HCT116 (cell line): ENCODE measurements around the gene ADAM11. TPM values are rescaled to one million over a fixed set of nuclear protein-coding genes. Genes with fewer than 3 reads are reported as not detected.

Experiments used
- ATAC-seq: fragments of 200-7000 bp; cut with Tn5 transposase; 2 replicates; pipeline ENCODE4 v1.9.1; 2020; ENCODE audit warnings: mild to moderate bottlenecking, moderate library complexity
- BruUV-seq: library from RNA; stranded (reverse); fragments of 400-500 nt; replicated peaks from 2 replicates; lab custom pipeline; 2021; lab: Mats Ljungman, UMichigan
- CTCF ChIA-PET: fragments of 300-600 bp; sonication (Branson Sonifier 250); formaldehyde crosslinking; loops from one replicate; lab custom pipeline; 2021; ENCODE audit warnings: antibody characterized with exemption; lab: Charles Lee
- POLR2A ChIA-PET: fragments of 300-600, 350-600 bp; sonication (Branson Sonifier 250); formaldehyde crosslinking; loops from one replicate; lab custom pipeline; 2021; ENCODE audit warnings: antibody characterized with exemption; lab: Charles Lee
- RAD21 ChIA-PET, 2 experiments: fragments of 300-600 bp; sonication (Branson Sonifier 250); formaldehyde crosslinking; loops; one replicate each; lab custom pipeline; 2023; ENCODE audit warnings: low total read pairs in 2 of 2; ENCODE audit not compliant: uncharacterized antibody in 2 of 2, unreplicated experiment in 2 of 2, low non-redundant PET in 1 of 2; lab: Charles Lee
- DNase-seq: peaks from one replicate; pipeline ENCODE4 v3.0.0-alpha.2; 2010; ENCODE audit warnings: low read depth, low spot score
- H2AFZ ChIP-seq: fragments of 200-600 bp; shearing (Covaris generic), sonication (generic); 2 replicates; pipeline ENCODE4 v1.6.1; 2017; ENCODE audit warnings: low read depth, mixed run types, mixed read lengths, antibody characterized with exemption, low read length; ENCODE audit not compliant: poor library complexity, severe bottlenecking
- H3K27ac ChIP-seq: 2 replicates; pipeline ENCODE4 v1.5.1; 2012; ENCODE audit warnings: low read depth, low read length
- H3K27me3 ChIP-seq: fragments of 200-600 bp; sonication (generic); 2 replicates; pipeline ENCODE4 v1.6.1; 2016; ENCODE audit warnings: mixed run types, low read length, mixed read lengths; ENCODE audit not compliant: insufficient read depth
- H3K36me3 ChIP-seq, 2 experiments: fragments of 200-500 bp in 1 of 2; fragments of 200-600 bp in 1 of 2; sonication (Bioruptor generic) in 1 of 2; sonication (generic) in 1 of 2; 2 replicates each; pipeline versions ENCODE4 v1.5.1 to v1.6.1; 2014 to 2016; ENCODE audit warnings: low read length in 2 of 2, inconsistent platforms in 1 of 2, mixed read lengths in 1 of 2, mixed run types in 1 of 2; ENCODE audit not compliant: insufficient read depth in 2 of 2, control insufficient read depth in 1 of 2
- H3K4me1 ChIP-seq, 2 experiments: fragments of 200-600 bp in 1 of 2; sonication (generic) in 1 of 2; 2 replicates each; pipeline versions ENCODE4 v1.5.1 to v1.6.1; 2012 to 2017; ENCODE audit warnings: low read length in 2 of 2, inconsistent platforms in 1 of 2, mild to moderate bottlenecking in 1 of 2, mixed read lengths in 1 of 2, mixed run types in 1 of 2, moderate library complexity in 1 of 2; ENCODE audit not compliant: insufficient read depth in 2 of 2, control insufficient read depth in 1 of 2
- H3K4me2 ChIP-seq: fragments of 200-600 bp; sonication (generic); 2 replicates; pipeline ENCODE4 v1.6.1; 2017; ENCODE audit warnings: mixed run types, low read length, mixed read lengths
- H3K4me3 ChIP-seq, 2 experiments: fragments of 200-600 bp in 1 of 2; sonication (generic) in 1 of 2; replicated peaks in 1 of 2; 2 replicates each; pipeline ENCODE4 v1.5.1; 2011 to 2016; ENCODE audit warnings: low read length in 2 of 2, control low read depth in 1 of 2, low read depth in 1 of 2, mild to moderate bottlenecking in 1 of 2, mixed read lengths in 1 of 2, mixed run types in 1 of 2
- H3K79me2 ChIP-seq: fragments of 200-600 bp; sonication (generic); 2 replicates; pipeline ENCODE4 v1.6.1; 2017; ENCODE audit warnings: mild to moderate bottlenecking, mixed run types, low read length, moderate library complexity, mixed read lengths; ENCODE audit not compliant: insufficient read depth
- H3K9ac ChIP-seq: fragments of 200-600 bp; sonication (generic); 2 replicates; pipeline ENCODE4 v1.6.1; 2016; ENCODE audit warnings: low read length, mixed read lengths
- H3K9me2 ChIP-seq: fragments of 200-600 bp; sonication (generic), shearing (Covaris generic); 2 replicates; pipeline ENCODE4 v1.6.1; 2017; ENCODE audit warnings: mixed run types, mild to moderate bottlenecking, moderate library complexity; ENCODE audit not compliant: insufficient read depth
- H3K9me3 ChIP-seq, 2 experiments: fragments of 200-500 bp in 1 of 2; fragments of 200-600 bp in 1 of 2; sonication (Bioruptor generic) in 1 of 2; sonication (generic) in 1 of 2; 2 replicates each; pipeline ENCODE4 v1.6.1; 2014 to 2017; ENCODE audit warnings: low read length in 2 of 2, mixed read lengths in 2 of 2, inconsistent platforms in 1 of 2, low read depth in 1 of 2, mild to moderate bottlenecking in 1 of 2, mixed run types in 1 of 2, moderate library complexity in 1 of 2; ENCODE audit not compliant: control insufficient read depth in 1 of 2, insufficient read depth in 1 of 2
- H4K20me1 ChIP-seq: fragments of 200-600 bp; sonication (generic), shearing (Covaris generic); 2 replicates; pipeline ENCODE4 v1.6.1; 2017; ENCODE audit warnings: mixed run types, mild to moderate bottlenecking, moderate library complexity; ENCODE audit not compliant: insufficient read depth
- CEBPB ChIP-seq: IDR thresholded peaks from 2 replicates; pipeline ENCODE4 v1.6.1; 2012; ENCODE audit warnings: low read depth
- EGR1 ChIP-seq: IDR thresholded peaks from 2 replicates; pipeline ENCODE4 v1.6.1; 2012; ENCODE audit warnings: low read depth
- EZH2 ChIP-seq: fragments of 200-600 bp; sonication (generic); IDR thresholded peaks from 2 replicates; pipeline ENCODE4 v1.6.1; 2017; ENCODE audit warnings: antibody characterized with exemption, mixed run types
- FOSL1 ChIP-seq: IDR thresholded peaks from 2 replicates; pipeline ENCODE4 v1.6.1; 2012; ENCODE audit warnings: low read depth
- SIN3A ChIP-seq: IDR thresholded peaks from 2 replicates; pipeline ENCODE4 v1.6.1; 2012; ENCODE audit warnings: low read depth
- YY1 ChIP-seq: IDR thresholded peaks from 2 replicates; pipeline ENCODE4 v1.6.1; 2011; ENCODE audit warnings: low read length, low read depth, moderate library complexity, mild to moderate bottlenecking; ENCODE audit not compliant: insufficient replicate concordance; ENCODE audit errors: extremely low read depth
- ZFX ChIP-seq: fragments of 450-650 bp; IDR thresholded peaks from 2 replicates; pipeline ENCODE4 v1.6.1; 2017
- intact Hi-C: fragments of 100-400 bp; cut with micrococcal nuclease; formaldehyde crosslinking; loops from 2 replicates; pipeline ENCODE4 v1.10.0; 2022
- total RNA-seq: library from RNA; stranded (reverse); gene quantifications from one replicate; pipeline ENCODE4 v1.2.1, GENCODE V29; 2021; ENCODE audit not compliant: unreplicated experiment
- TF ChIP-seq, protein P1 (sequence below): IDR thresholded peaks from 2 replicates; pipeline ENCODE4 v1.6.1; 2012; ENCODE audit warnings: low read depth
- TF ChIP-seq, protein P2 (sequence below), 3 experiments: fragments of 200-600 bp in 1 of 3; sonication (generic) in 1 of 3; IDR thresholded peaks in 2 of 3; conservative IDR thresholded peaks in 1 of 3; 2 replicates each; pipeline ENCODE4 v1.5.1; 2012 to 2017; ENCODE audit warnings: low read depth in 2 of 3, low read length in 2 of 3, antibody characterized with exemption in 1 of 3, borderline replicate concordance in 1 of 3, control low read depth in 1 of 3, mild to moderate bottlenecking in 1 of 3, mixed read lengths in 1 of 3, mixed run types in 1 of 3, moderate library complexity in 1 of 3; ENCODE audit not compliant: insufficient read depth in 1 of 3
- TF ChIP-seq, protein P3 (sequence below): IDR thresholded peaks from 2 replicates; pipeline ENCODE4 v1.6.1; 2012

ADAM11 gene
- total RNA-seq, 1 experiment from 2014 or later, result 7.7 TPM

DNA sequence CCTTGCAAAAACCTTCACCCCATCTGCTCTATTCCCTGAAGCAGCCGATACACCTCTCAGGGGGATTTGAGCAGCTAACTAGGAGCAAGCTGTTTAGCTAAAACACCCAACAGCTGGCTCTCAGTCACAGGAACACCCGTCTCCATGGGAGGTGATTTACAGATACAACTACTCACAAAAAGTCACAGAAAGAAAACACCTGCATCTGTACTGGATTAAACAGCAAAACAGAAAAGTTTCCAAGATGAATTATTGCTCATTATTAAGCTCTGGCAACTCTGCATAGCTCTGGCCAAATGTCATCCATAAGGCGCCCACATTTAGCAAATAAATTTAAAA is 49.0 kb downstream of the ADAM11 start:
- ChIA-PET CTCF (interaction anchor here (1.0 kb wide), 1 partner anchor 28 kb away, joined by 4 read pairs; no protein-coding TSS in a partner anchor), POLR2A (no interaction called here)
- TF ChIP-seq YY1, result no peak
- TF ChIP-seq, protein P1, sequence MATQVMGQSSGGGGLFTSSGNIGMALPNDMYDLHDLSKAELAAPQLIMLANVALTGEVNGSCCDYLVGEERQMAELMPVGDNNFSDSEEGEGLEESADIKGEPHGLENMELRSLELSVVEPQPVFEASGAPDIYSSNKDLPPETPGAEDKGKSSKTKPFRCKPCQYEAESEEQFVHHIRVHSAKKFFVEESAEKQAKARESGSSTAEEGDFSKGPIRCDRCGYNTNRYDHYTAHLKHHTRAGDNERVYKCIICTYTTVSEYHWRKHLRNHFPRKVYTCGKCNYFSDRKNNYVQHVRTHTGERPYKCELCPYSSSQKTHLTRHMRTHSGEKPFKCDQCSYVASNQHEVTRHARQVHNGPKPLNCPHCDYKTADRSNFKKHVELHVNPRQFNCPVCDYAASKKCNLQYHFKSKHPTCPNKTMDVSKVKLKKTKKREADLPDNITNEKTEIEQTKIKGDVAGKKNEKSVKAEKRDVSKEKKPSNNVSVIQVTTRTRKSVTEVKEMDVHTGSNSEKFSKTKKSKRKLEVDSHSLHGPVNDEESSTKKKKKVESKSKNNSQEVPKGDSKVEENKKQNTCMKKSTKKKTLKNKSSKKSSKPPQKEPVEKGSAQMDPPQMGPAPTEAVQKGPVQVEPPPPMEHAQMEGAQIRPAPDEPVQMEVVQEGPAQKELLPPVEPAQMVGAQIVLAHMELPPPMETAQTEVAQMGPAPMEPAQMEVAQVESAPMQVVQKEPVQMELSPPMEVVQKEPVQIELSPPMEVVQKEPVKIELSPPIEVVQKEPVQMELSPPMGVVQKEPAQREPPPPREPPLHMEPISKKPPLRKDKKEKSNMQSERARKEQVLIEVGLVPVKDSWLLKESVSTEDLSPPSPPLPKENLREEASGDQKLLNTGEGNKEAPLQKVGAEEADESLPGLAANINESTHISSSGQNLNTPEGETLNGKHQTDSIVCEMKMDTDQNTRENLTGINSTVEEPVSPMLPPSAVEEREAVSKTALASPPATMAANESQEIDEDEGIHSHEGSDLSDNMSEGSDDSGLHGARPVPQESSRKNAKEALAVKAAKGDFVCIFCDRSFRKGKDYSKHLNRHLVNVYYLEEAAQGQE, result no peak
- TF ChIP-seq FOSL1, result no peak
- TF ChIP-seq EGR1, result no peak
- TF ChIP-seq, protein P2, sequence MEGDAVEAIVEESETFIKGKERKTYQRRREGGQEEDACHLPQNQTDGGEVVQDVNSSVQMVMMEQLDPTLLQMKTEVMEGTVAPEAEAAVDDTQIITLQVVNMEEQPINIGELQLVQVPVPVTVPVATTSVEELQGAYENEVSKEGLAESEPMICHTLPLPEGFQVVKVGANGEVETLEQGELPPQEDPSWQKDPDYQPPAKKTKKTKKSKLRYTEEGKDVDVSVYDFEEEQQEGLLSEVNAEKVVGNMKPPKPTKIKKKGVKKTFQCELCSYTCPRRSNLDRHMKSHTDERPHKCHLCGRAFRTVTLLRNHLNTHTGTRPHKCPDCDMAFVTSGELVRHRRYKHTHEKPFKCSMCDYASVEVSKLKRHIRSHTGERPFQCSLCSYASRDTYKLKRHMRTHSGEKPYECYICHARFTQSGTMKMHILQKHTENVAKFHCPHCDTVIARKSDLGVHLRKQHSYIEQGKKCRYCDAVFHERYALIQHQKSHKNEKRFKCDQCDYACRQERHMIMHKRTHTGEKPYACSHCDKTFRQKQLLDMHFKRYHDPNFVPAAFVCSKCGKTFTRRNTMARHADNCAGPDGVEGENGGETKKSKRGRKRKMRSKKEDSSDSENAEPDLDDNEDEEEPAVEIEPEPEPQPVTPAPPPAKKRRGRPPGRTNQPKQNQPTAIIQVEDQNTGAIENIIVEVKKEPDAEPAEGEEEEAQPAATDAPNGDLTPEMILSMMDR (IDR thresholded peaks at IDR 0.05 in 2 of 3, conservative IDR thresholded peaks at IDR 0.05 in 1 of 3; ENCODE audit: borderline replicate concordance in 1 of 3, insufficient read depth in 1 of 3, low read depth in 2 of 3, low read length in 2 of 3), result no peak
- no peak for TF ChIP-seq CEBPB
- TF ChIP-seq ZFX, result no peak
- no peak for TF ChIP-seq EZH2
- TF ChIP-seq, protein P3, sequence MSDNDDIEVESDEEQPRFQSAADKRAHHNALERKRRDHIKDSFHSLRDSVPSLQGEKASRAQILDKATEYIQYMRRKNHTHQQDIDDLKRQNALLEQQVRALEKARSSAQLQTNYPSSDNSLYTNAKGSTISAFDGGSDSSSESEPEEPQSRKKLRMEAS, result no peak
- TF ChIP-seq SIN3A, result no peak

More for the DNA sequence above, 49.0 kb downstream of the ADAM11 start:
- RAD21 ChIA-PET, result no interaction called here
- H3K9me2 ChIP-seq, result no peaks in the 10 kb centered on the region
- H3K4me2 ChIP-seq, result no peak overlapping the region
- DNase-seq (no peak), ATAC-seq (no peak)
- no TSS peak for BruUV-seq
- intact Hi-C loops, result no loop called here
- H3K27ac ChIP-seq, result no peak overlapping the region
- no peaks in the 10 kb centered on the region for H3K9me3 ChIP-seq
- peaks cover 6% of the 10 kb centered on the region; the same call in 1 of the 2 replicates for H4K20me1 ChIP-seq
- H3K36me3 ChIP-seq, result peaks cover 20 to 26% of the 10 kb centered on the region in 2 experiments
- H3K9ac ChIP-seq, result no peak overlapping the region
- no peaks in the 10 kb centered on the region for H3K27me3 ChIP-seq
- peaks cover 99% of the 10 kb centered on the region for H3K79me2 ChIP-seq
- H3K4me3 ChIP-seq, result no peak overlapping the region
- H3K4me1 ChIP-seq, result peaks cover 4 to 27% of the 10 kb centered on the region in 2 experiments
- H2AFZ ChIP-seq, result no peak overlapping the region
